GM12892 (cell line): Measurements from ENCODE around the gene CERS4. TPM values are rescaled to one million over a fixed set of nuclear protein-coding genes. Genes with fewer than 3 reads are reported as not detected.

ENCODE experiments used
- DNase-seq: peaks from one replicate; pipeline ENCODE4 v3.0.0; 2011; ENCODE audit not compliant: insufficient read length
- FAIRE-seq: peaks from 2 replicates; lab custom pipeline; 2011; peaks lifted over from hg19 to GRCh38; lab: Jason Lieb, UNC
- POLR2A ChIP-seq: IDR thresholded peaks from 2 replicates; pipeline ENCODE4 v1.6.1; 2011; ENCODE audit warnings: low read depth, low read length, control low read depth
- POLR2AphosphoS5 ChIP-seq: IDR thresholded peaks from 2 replicates; pipeline ENCODE4 v1.6.1; 2011; ENCODE audit warnings: low read depth, low read length, control low read depth
- TAF1 ChIP-seq: IDR thresholded peaks from 2 replicates; pipeline ENCODE4 v1.6.1; 2011; ENCODE audit warnings: low read depth, mild to moderate bottlenecking, control low read depth, low read length, borderline replicate concordance
- polyA plus RNA-seq: library from polyadenylated mRNA; unstranded; fragments of >200 nt; gene quantifications from one replicate; pipeline ENCODE4 v1.2.1, GENCODE V29; 2012; ENCODE audit warnings: missing spikeins, inconsistent platforms; ENCODE audit not compliant: missing spikeins

CERS4 gene
- polyA plus RNA-seq, result 24.2 TPM

- no peak for FAIRE-seq
- DNase-seq, result peak; percentile 92
- no peak for TF ChIP-seq POLR2AphosphoS5
- TF ChIP-seq POLR2A, result no peak
Observed at GRCh38 chr19:8208922-8209461, at the start of gene CERS4. TSS of gene CERS4 (plus strand) at chr19:8209370. CDS start at chr19:8251077, 41,707 bp downstream.

- TF ChIP-seq TAF1 (no peak), POLR2A (no peak), POLR2AphosphoS5 (no peak)
- FAIRE-seq (no peak), DNase-seq (no peak)
Observed at GRCh38 chr19:8161135-8161646, 48.0 kb upstream of the CERS4 start.

DNA sequence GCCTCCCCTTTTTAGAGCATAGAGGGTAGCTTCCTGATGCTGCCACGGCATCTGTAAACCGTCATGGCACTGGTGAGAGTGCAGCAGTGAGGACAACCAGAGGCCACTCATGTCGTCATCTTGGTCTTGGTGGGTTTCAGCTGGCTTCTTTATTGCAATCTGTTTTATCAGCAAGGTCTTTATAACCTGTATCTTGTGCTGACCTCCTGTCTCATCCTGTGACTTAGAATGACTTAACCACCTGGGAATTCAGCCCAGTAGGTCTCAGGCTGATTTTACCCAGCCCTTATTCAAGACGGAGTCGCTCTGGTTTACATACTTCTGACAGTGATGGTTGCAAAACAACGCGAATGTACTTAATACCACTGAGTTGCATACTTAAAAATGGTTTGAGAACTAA lies 45.4 kb upstream of the CERS4 start:
- FAIRE-seq, result no peak

DNA sequence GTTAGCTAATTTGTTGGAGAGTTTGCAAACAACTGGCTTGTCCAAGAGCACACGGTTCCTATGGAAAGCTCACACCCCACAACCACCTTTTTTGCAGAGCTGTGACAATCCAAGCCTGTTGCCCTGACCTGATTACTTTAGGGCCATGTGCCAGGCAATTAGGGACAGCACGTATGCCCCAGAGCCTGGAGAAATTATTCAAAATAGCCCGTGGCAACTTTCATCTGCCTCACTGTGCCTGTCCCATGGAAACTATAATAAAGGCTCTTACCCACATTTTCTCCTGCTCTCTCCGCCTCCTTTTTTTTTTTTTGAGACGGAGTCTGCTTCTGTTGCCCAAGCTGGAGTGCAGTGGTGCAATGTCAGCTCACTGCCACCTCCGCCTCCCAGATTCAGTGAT lies 41.2 kb upstream of the CERS4 start:
- no peak for DNase-seq
- TF ChIP-seq POLR2A, result no peak
- TF ChIP-seq POLR2AphosphoS5, result no peak
- no peak for TF ChIP-seq TAF1
- no peak for FAIRE-seq

More for the DNA sequence above, 45.4 kb upstream of the CERS4 start:
- TF ChIP-seq POLR2A (no peak), POLR2AphosphoS5 (no peak), TAF1 (no peak)
- DNase-seq, result no peak

DNA sequence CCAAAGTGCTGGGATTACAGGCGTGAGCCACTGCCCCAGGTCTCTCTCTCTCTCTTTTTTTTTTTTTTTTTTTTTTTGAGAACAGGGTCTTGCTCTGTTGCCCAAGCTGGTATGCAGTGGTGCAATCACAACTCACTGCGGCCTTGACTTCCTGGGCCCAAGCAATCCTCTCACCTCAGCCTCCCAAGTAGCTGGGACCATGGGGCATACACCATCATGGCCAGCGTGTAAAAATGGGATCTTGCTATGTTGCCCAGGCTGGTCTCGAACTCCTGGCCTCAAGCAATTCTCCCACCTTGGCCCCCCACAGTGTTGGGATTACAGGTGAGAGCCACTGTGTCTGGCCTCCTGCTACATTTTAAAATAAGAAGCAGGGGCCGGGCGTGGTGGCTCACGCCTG lies 40.6 kb upstream of the CERS4 start:
- DNase-seq, result no peak
- no peak for FAIRE-seq
- TF ChIP-seq TAF1, result no peak
- no peak for TF ChIP-seq POLR2AphosphoS5
- TF ChIP-seq POLR2A, result no peak

GRCh38 chr19:8174706-8175105 lies 34.5 kb upstream of the CERS4 start:
- DNase-seq (no peak), FAIRE-seq (no peak)
- TF ChIP-seq POLR2AphosphoS5, result no peak
- TF ChIP-seq POLR2A, result no peak
- TF ChIP-seq TAF1, result no peak

GRCh38 chr19:8180018-8180417 lies 29.2 kb upstream of the CERS4 start:
- DNase-seq (no peak), FAIRE-seq (no peak)
- no peak for TF ChIP-seq POLR2A
- no peak for TF ChIP-seq POLR2AphosphoS5
- no peak for TF ChIP-seq TAF1

- DNase-seq (no peak), FAIRE-seq (no peak)
- no peak for TF ChIP-seq POLR2AphosphoS5
- TF ChIP-seq POLR2A, result no peak
- no peak for TF ChIP-seq TAF1
Observed at GRCh38 chr19:8184274-8184673, 24.9 kb upstream of the CERS4 start.

- DNase-seq, result no peak
- no peak for FAIRE-seq
- no peak for TF ChIP-seq TAF1
- TF ChIP-seq POLR2A, result no peak
- TF ChIP-seq POLR2AphosphoS5, result no peak
Observed at GRCh38 chr19:8185343-8186068, 23.7 kb upstream of the CERS4 start.

GRCh38 chr19:8192221-8192820 lies 16.8 kb upstream of the CERS4 start:
- peak; percentile 33 for FAIRE-seq
- TF ChIP-seq POLR2AphosphoS5, result no peak
- TF ChIP-seq TAF1, result no peak
- TF ChIP-seq POLR2A, result no peak
- DNase-seq, result no peak

DNA sequence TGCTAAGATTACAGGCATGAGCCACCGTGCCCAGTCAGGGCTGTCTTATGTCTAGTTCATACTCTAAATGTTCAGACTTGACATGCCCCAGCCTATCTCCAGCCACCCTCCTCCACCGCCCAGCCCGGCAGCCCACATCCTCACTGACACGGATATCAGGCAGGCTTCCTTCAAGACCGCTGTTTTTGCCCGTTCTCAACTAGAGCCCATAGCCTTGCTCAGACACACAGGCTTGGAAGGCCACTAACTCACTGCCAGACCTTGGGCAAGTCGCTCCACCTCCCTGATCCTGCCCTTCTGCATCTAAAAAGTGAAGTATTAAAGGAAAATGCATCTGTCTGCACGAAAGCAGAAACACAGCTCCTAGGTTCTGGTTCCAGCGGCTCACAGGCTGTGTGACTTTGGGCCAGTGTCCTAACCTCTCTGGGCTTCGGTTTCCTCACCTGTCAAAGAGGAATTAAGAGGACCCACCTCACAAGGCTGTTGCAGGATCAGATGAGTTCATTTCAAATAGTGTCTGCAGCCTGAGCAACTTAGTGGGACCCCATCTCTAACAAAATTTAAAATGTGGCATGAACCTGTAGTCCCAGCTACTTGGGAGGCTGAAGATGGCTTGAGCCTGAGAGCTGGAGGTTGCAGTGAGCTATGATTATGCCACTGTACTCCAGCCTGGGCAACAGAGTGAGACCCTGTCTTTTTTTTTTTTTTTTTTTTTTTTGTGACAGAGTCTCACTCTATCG lies 14.5 kb upstream of the CERS4 start:
- TF ChIP-seq POLR2A (no peak), TAF1 (no peak)
- DNase-seq, result no peak
- FAIRE-seq, result no peak
